Immature natural killer cell (primary cell): Measurements from ENCODE around the gene NDUFS2. TPM values are rescaled to one million over a fixed set of nuclear protein-coding genes. Genes with fewer than 3 reads are reported as not detected.

Source experiments
- DNase-seq, 3 donors: peaks; one replicate each; pipeline ENCODE4 v3.0.0; 2022; ENCODE audit warnings: mixed read lengths in 1 of 3
- H3K27ac Mint-ChIP-seq, 6 donors: one replicate each; pipeline ENCODE4 v1.8.0; 2020; ENCODE audit warnings: mixed read lengths in 6 of 6, mild to moderate bottlenecking in 5 of 6, inconsistent platforms in 4 of 6, moderate library complexity in 3 of 6
- H3K27me3 Mint-ChIP-seq, 3 donors: one replicate each; pipeline ENCODE4 v1.8.0; 2020 to 2021; ENCODE audit warnings: low read depth in 3 of 3, mild to moderate bottlenecking in 3 of 3, mixed read lengths in 3 of 3, moderate library complexity in 3 of 3, inconsistent platforms in 1 of 3
- H3K36me3 Mint-ChIP-seq, 3 donors: one replicate each; pipeline ENCODE4 v1.8.0; 2020; ENCODE audit warnings: mixed read lengths in 3 of 3, inconsistent platforms in 2 of 3, mild to moderate bottlenecking in 2 of 3
- H3K4me1 Mint-ChIP-seq, 2 donors: one replicate each; pipeline ENCODE4 v1.8.0; 2020; ENCODE audit warnings: inconsistent platforms in 2 of 2, mild to moderate bottlenecking in 2 of 2, mixed read lengths in 2 of 2, moderate library complexity in 1 of 2
- H3K4me3 Mint-ChIP-seq, 5 donors: one replicate each; pipeline ENCODE4 v1.8.0; 2020; ENCODE audit warnings: mild to moderate bottlenecking in 5 of 5, mixed read lengths in 5 of 5, inconsistent platforms in 3 of 5, moderate library complexity in 3 of 5
- H3K9me3 Mint-ChIP-seq, 6 donors: one replicate each; pipeline ENCODE4 v1.8.0; 2020; ENCODE audit warnings: mild to moderate bottlenecking in 6 of 6, mixed read lengths in 6 of 6, inconsistent platforms in 4 of 6, moderate library complexity in 3 of 6
- polyA plus RNA-seq, 3 donors: library from polyadenylated mRNA; unstranded; fragments of 300-500 nt; fragmentation: Illumina TruSeq; gene quantifications; one replicate each; pipeline ENCODE4 v1.2.3, GENCODE V29; 2021

The NDUFS2 gene
- polyA plus RNA-seq, 3 donors from 2014 or later: 59.6 to 117 (median 99.1) TPM

DNA sequence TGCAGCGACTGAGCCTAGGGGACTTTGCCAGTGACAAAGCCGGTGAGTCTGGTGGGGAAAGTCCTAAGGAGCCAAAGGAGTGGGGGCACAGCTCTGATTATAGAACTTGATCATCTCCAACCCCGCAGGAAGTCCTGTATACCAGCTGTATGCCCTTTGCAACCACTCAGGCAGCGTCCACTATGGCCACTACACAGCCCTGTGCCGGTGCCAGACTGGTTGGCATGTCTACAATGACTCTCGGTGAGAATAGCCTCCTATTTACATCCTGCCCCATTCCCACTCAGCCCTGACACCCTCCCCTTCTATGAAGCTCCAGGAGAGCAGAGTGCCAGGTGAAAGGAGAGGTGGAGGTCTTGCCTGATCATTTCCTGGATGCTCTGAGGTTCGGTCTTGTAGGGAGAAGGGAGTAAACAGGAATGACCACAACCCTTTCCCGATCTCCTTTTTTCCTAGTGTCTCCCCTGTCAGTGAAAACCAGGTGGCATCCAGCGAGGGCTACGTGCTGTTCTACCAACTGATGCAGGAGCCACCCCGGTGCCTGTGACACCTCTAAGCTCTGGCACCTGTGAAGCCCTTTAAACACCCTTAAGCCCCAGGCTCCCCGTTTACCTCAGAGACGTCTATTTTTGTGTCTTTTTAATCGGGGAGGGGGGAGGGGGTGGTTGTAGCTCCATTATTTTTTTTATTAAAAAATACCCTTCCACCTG, 37.1 kb upstream of the NDUFS2 start:
- peaks cover 58 to 74% of the 10 kb centered on the region in 2 donors for H3K4me1 Mint-ChIP-seq
- DNase-seq: no peak
- H3K9me3 Mint-ChIP-seq: no peaks in the 10 kb centered on the region
- H3K4me3 Mint-ChIP-seq: peak overlapping the region; percentile 7 to 89 (median 61)
- H3K36me3 Mint-ChIP-seq: peaks cover 0 to 15% (median 0%) of the 10 kb centered on the region in 3 donors
- peak overlapping the region; percentile 95 to 99 (median 98) for H3K27ac Mint-ChIP-seq
- peaks cover 0 to 12% (median 8%) of the 10 kb centered on the region in 3 donors for H3K27me3 Mint-ChIP-seq

DNA sequence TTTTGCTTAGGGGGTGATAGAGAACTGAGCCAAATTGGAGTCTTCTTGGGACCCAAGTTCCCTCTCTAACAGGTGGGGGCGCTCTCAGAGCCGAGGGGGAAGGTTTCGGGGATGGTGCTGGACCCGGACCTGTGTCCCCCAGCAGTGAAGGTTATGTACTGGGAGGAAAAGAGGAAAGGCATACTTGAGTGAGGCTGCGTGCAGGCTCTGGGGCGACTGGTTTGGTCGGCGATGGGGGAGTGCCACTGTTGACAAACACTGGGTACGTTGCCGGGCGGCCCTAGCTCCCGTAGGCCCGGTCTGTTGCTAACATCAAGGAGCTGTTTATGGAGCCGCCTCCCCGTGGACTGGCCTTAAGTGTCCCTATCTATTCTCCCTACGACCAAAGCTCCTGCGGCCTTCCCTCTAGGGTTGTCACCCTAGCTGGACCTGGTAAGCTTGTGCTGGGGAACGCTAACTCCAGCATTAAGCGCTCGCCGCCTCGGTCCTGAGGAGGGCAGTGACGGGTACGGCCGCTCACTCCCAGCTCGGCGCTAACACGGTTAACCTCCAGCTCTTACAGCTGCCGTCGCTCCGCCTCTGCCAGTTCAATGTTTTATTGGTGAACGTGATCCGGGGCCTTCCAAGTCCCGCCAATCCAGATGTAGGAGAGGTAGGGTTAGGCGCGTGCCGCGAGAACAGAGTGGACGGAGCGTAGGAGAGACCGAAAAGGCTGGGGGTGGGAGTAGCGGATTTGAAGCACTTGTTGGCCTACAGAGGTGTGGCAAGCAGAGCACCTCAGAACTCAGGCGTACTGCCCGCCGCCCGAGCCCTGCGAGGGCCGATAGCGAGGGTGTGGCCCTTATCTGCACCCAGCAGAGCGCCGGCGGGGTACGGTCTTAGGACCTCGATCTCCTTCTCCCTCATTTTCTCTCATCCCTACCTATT, 36.2 kb upstream of the NDUFS2 start, which contains the start of gene PPOX:
Gene PPOX (plus strand): TSS at position 685 of the 927 bp plus-strand sequence. CDS start 422 bp downstream, outside the sequence.
- peak within 1 kb of the TSS; percentile 95 to 99 (median 98) for H3K27ac Mint-ChIP-seq
- H3K4me1 Mint-ChIP-seq: peaks cover 49 to 66% of the 10 kb centered on the region in 2 donors
- H3K9me3 Mint-ChIP-seq: no peaks in the 10 kb centered on the region
- DNase-seq: peak; percentile 94 to 95 (median 94)
- H3K36me3 Mint-ChIP-seq: peaks cover 2 to 18% (median 4%) of the 10 kb centered on the region in 3 donors
- peak within 1 kb of the TSS; percentile 89 to 96 (median 93) for H3K4me3 Mint-ChIP-seq
- peaks cover 0 to 12% (median 8%) of the 10 kb centered on the region in 3 donors for H3K27me3 Mint-ChIP-seq

DNA sequence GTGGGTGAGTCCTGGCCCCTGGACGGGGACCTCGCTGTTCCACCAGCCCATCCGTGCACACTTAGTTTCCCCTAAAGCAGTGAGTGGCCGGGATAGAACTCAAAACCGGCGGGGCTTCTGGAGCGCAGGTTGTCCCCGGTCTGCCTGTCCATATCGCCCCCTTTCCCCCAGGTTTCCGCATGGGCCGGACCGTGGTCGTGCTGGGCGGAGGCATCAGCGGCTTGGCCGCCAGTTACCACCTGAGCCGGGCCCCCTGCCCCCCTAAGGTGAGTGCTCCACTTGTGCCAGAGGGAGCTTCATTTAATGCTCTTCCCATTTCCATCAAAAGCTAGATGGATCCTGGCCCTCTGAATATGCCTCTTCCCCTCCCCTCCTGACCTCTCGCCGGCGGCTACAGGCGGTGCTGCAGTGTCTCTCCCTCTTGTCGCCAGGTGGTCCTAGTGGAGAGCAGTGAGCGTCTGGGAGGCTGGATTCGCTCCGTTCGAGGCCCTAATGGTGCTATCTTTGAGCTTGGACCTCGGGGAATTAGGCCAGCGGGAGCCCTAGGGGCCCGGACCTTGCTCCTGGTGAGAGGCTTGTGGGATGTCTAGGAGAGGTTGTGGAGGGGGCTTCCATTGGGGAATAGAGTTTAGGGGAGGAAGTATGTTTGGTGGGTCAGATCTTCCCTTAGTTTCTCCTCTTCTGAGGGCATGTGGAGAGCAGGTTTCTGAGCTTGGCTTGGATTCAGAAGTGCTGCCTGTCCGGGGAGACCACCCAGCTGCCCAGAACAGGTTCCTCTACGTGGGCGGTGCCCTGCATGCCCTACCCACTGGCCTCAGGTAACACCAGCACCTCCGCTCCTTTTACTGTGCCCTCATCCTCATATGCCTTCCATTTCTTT, 35.3 kb upstream of the NDUFS2 start:
- H3K36me3 Mint-ChIP-seq: peaks cover 7 to 27% (median 9%) of the 10 kb centered on the region in 3 donors
- no peaks in the 10 kb centered on the region for H3K9me3 Mint-ChIP-seq
- no peak for DNase-seq
- peaks cover 48 to 57% of the 10 kb centered on the region in 2 donors for H3K4me1 Mint-ChIP-seq
- peak overlapping the region; percentile 89 to 96 (median 93) for H3K4me3 Mint-ChIP-seq
- peak overlapping the region; percentile 95 to 99 (median 98) for H3K27ac Mint-ChIP-seq
- H3K27me3 Mint-ChIP-seq: peaks cover 0 to 12% (median 9%) of the 10 kb centered on the region in 3 donors

DNA sequence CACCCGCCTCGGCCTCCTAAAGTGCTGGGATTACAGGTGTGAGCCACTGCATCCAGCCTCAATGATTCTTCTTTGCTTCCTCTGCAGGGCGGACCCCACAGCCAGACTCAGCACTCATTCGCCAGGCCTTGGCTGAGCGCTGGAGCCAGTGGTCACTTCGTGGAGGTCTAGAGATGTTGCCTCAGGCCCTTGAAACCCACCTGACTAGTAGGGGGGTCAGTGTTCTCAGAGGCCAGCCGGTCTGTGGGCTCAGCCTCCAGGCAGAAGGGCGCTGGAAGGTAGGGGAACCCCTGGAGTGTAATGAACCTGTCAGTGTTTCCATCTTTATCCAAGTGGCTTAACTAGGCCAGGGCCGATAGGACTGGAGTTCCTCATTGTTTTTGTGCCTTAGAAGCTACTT, 33.3 kb upstream of the NDUFS2 start:
- DNase-seq: no peak
- peaks cover 10 to 38% (median 20%) of the 10 kb centered on the region in 3 donors for H3K36me3 Mint-ChIP-seq
- H3K9me3 Mint-ChIP-seq: no peaks in the 10 kb centered on the region
- H3K4me3 Mint-ChIP-seq: peak overlapping the region in 1 of 5 donors; percentile 41
- H3K27me3 Mint-ChIP-seq: peaks cover 0 to 11% (median 7%) of the 10 kb centered on the region in 3 donors
- peak overlapping the region in 1 of 6 donors; percentile 43 for H3K27ac Mint-ChIP-seq
- H3K4me1 Mint-ChIP-seq: peaks cover 40 to 51% of the 10 kb centered on the region in 2 donors

DNA sequence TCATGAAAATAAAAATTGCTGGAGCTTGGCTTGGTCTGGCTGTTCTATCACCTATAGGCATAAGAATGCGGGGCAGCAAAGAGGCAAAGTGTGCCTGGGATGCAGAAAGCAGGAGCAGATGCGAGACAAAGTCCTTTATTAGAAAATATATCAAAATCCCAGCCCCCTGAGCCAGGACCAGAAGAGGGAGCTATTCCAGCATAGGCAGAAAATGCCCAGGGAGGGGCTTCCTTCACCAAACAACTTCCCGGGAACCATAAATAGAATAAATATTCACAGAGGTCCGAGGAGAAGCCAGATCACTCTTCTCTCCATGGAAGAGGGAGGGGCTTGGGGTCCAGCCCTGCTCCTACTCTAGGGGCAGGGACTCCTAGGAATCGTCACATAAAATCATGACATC, 31.0 kb upstream of the NDUFS2 start:
- H3K36me3 Mint-ChIP-seq: peaks cover 15 to 41% (median 23%) of the 10 kb centered on the region in 3 donors
- no peak overlapping the region for H3K4me3 Mint-ChIP-seq
- peaks cover 40 to 51% of the 10 kb centered on the region in 2 donors for H3K4me1 Mint-ChIP-seq
- DNase-seq: no peak
- H3K9me3 Mint-ChIP-seq: no peaks in the 10 kb centered on the region
- peaks cover 0 to 4% (median 4%) of the 10 kb centered on the region in 3 donors for H3K27me3 Mint-ChIP-seq
- peak overlapping the region in 3 of 6 donors; percentile 48 to 66 (median 66) for H3K27ac Mint-ChIP-seq

DNA sequence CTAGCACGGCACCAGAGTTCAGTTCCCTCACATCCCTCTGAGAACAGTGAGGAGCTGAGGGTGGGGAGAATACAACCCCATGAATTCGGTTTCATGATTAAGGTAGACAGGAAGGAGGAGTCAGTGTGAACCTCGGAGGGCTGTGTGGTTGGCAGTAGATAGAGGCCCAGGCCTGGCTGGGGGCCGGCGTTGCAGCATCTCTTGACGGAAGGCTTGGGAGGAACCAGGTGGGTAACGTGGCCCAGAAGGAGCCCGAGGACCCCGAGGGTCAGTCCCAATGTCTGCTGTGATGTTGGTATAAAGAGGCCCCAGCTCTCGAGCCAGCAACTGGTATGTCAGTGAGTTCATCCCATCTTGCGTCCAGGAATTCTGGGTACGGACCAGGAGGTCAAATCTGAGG, 30.5 kb upstream of the NDUFS2 start:
- no peak overlapping the region for H3K4me3 Mint-ChIP-seq
- no peak for DNase-seq
- peaks cover 0 to 1% (median 0%) of the 10 kb centered on the region in 3 donors for H3K27me3 Mint-ChIP-seq
- peaks cover 40 to 51% of the 10 kb centered on the region in 2 donors for H3K4me1 Mint-ChIP-seq
- H3K36me3 Mint-ChIP-seq: peaks cover 15 to 41% (median 23%) of the 10 kb centered on the region in 3 donors
- peak overlapping the region in 2 of 6 donors; percentile 53 to 71 for H3K27ac Mint-ChIP-seq
- no peaks in the 10 kb centered on the region for H3K9me3 Mint-ChIP-seq

DNA sequence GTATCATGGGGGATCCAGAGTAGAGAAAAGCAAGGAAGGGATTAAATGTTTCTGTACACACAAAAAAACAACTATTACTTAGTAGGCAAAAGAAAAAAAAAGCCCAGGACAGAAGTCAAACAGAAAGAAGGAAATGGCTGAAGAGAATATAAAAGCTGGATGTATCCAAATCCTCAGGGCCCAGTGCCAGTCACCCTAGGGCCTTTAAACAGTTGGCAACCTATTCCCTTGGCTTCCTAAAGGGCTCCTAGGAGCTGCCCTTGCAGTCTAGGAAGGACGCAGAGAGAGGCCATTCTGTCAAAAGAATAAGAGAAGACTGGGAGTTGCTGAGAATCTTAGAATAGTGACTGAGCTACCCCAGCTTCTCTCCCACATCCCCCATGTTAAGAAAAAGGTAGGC, 29.8 kb upstream of the NDUFS2 start:
- Mint-ChIP-seq H3K4me3 (no peak overlapping the region), H3K4me1 (peaks cover 40 to 51% of the 10 kb centered on the region in 2 donors), H3K36me3 (peaks cover 15 to 41% (median 23%) of the 10 kb centered on the region in 3 donors)

DNA sequence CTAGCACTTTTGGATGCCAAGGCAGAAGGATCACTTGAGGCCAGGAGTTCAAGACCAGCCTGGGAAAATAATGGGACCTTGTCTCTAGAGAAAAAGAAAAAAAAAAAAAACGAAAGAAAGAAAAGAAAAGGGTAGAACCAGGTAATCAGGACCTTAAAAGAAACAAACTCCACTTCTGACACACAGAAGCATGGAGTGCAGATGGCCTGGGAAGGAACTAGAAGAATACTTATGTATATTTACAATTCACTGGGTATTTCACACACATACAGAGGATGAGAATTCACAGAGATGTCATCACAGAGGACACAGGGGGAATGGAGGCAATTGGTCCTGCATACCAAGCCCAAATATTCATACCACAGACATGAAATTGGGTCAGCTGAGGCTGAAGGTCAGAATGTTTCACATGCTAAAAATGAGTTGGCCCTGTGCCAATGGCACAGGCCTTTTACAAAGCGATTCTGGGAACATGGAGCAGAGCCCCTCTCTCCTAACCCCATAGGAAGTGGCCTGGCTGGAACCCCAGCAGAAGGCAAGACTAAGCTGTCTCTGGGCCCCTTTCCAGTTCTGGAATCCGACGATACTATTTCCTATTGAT, 29.3 kb upstream of the NDUFS2 start:
- H3K36me3 Mint-ChIP-seq: peaks cover 15 to 41% (median 23%) of the 10 kb centered on the region in 3 donors
- H3K4me3 Mint-ChIP-seq: no peak overlapping the region
- H3K27me3 Mint-ChIP-seq: peaks cover 0 to 1% (median 0%) of the 10 kb centered on the region in 3 donors
- peak overlapping the region in 3 of 6 donors; percentile 9 to 59 (median 25) for H3K27ac Mint-ChIP-seq
- H3K9me3 Mint-ChIP-seq: no peaks in the 10 kb centered on the region
- no peak for DNase-seq
- H3K4me1 Mint-ChIP-seq: peaks cover 40 to 51% of the 10 kb centered on the region in 2 donors

More for the DNA sequence above, 29.8 kb upstream of the NDUFS2 start:
- Mint-ChIP-seq H3K27me3 (peaks cover 0 to 1% (median 0%) of the 10 kb centered on the region in 3 donors), H3K27ac (peak overlapping the region in 4 of 6 donors; percentile 8 to 64 (median 34)), H3K9me3 (no peaks in the 10 kb centered on the region)
- DNase-seq: no peak

DNA sequence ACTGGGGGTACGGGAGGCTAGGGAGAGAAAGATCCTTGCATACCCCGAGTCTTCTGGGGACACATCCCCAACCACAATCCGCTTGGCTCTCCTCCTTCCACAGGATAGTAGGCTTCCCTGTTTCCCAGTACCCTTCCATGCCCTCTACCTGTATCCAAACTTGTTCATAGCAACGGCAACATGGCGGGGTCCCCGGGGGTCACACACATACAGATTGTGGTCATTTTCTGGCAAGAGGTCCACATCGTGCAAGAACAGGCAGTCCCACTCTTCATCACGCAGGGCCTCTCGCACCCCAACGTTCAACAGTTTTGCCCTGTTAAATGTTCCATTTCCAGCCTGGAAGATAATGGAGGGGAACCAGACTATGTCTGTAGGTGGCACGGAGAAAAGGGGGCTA, 28.5 kb upstream of the NDUFS2 start:
- peak overlapping the region in 2 of 6 donors; percentile 43 to 53 for H3K27ac Mint-ChIP-seq
- H3K27me3 Mint-ChIP-seq: peaks cover 0 to 1% (median 0%) of the 10 kb centered on the region in 3 donors
- H3K36me3 Mint-ChIP-seq: peaks cover 15 to 41% (median 23%) of the 10 kb centered on the region in 3 donors
- no peaks in the 10 kb centered on the region for H3K9me3 Mint-ChIP-seq
- no peak overlapping the region for H3K4me3 Mint-ChIP-seq
- H3K4me1 Mint-ChIP-seq: peaks cover 40 to 53% of the 10 kb centered on the region in 2 donors
- DNase-seq: no peak

DNA sequence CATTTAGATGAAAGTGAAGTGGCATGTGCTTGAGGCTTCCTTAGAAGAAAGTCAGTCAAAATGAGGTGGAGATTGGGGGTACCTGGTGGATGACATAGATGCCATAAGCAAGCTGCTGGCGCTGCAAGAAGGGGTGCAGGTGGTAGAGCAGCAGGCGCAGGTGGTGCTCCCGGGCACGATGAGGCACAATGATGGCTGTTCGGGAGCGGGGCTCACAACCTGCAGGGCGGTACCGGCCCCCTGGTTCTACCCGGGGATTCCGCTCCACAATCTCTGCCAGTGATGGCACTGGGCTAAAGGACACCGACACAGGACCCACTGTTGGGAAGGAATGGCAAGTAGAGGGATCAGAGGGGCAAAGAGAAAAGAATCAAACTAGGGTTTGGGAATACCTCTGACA, 27.3 kb upstream of the NDUFS2 start:
- Mint-ChIP-seq H3K4me1 (peaks cover 45 to 58% of the 10 kb centered on the region in 2 donors), H3K4me3 (peak overlapping the region in 4 of 5 donors; percentile 17 to 100 (median 62)), H3K36me3 (peaks cover 15 to 38% (median 23%) of the 10 kb centered on the region in 3 donors), H3K27me3 (peaks cover 0 to 1% (median 0%) of the 10 kb centered on the region in 3 donors), H3K9me3 (no peaks in the 10 kb centered on the region), H3K27ac (peak overlapping the region in 4 of 6 donors; percentile 42 to 100 (median 75))
- DNase-seq: no peak

DNA sequence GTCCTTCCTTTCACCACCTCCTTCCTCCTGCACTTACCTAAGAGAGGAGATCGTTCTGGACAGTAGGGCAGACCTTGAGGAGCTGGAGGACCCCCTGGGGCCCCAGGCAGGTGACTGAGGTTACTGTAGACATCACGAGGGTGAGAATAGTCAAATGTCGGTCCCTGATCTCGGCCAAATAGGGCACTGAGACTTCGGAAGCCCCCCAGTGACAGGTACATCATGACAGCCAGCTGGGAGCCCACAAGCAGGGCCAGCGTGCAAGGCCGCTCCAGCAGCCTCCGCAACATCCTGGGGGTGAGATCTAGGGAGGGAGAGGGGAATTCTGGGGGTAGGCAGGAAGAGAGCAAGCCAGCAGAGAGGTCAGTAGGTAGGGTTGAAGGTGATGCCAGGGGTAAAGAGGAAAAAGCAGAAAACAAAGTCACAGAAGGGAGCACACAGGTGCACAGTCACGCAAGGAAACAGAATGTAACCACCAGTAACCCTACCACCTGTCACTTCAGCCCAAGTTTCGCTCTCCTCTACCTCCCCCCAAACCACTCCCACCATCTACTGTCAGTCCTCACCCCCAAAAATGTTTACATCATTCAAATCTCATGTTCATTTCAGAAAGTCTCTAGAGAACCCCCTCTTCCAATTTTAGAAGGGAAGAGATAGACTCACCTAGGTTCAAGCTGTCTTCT, 26.3 kb upstream of the NDUFS2 start:
- peak overlapping the region; percentile 98 to 100 (median 99) for H3K27ac Mint-ChIP-seq
- H3K4me3 Mint-ChIP-seq: peak overlapping the region; percentile 94 to 100 (median 100)
- H3K9me3 Mint-ChIP-seq: no peaks in the 10 kb centered on the region
- peaks cover 55 to 68% of the 10 kb centered on the region in 2 donors for H3K4me1 Mint-ChIP-seq
- peaks cover 12 to 35% (median 25%) of the 10 kb centered on the region in 3 donors for H3K36me3 Mint-ChIP-seq
- peaks cover 0 to 1% (median 0%) of the 10 kb centered on the region in 3 donors for H3K27me3 Mint-ChIP-seq
- DNase-seq: no peak
